ENCODE data around the gene NES.
"Not testable (repeated sequence)": the region's sequence is repeated elsewhere in the genome, so short reads cannot be mapped to it uniquely, and the experiment has no call there.

NES gene

GRCh38 chr1:156644146-156644545, 33.1 kb downstream of the NES start:
- DNase-seq, result no peak

- DNase-seq, result peak; percentile 52
Measured at GRCh38 chr1:156643778-156644092, 33.5 kb downstream of the NES start.

GRCh38 chr1:156643049-156643777, 34.0 kb downstream of the NES start:
- no peak for DNase-seq

GRCh38 chr1:156642265-156643048, 34.8 kb downstream of the NES start:
- DNase-seq, result no peak

- DNase-seq, result no peak
Measured at GRCh38 chr1:156641761-156642264, 35.4 kb downstream of the NES start, which contains the start of gene BCAN. Gene BCAN (plus strand): TSS chr1:156642117. CDS start chr1:156646055, 3,938 bp downstream.

- no peak for DNase-seq
Measured at GRCh38 chr1:156640842-156641706, 36.1 kb downstream of the NES start.

GRCh38 chr1:156639601-156640101, 37.6 kb downstream of the NES start:
- peak; percentile 3 for DNase-seq

GRCh38 chr1:156638189-156638985, 38.8 kb downstream of the NES start:
- DNase-seq, result no peak

- DNase-seq, result no peak
Measured at GRCh38 chr1:156632355-156632754, 44.9 kb downstream of the NES start.

GRCh38 chr1:156631152-156631551, 46.1 kb downstream of the NES start:
- DNase-seq, result not testable (repeated sequence)

GRCh38 chr1:156629823-156630449, 47.3 kb downstream of the NES start:
- no peak for DNase-seq

- DNase-seq, result no peak
Measured at GRCh38 chr1:156627313-156627880, 49.8 kb downstream of the NES start.

GRCh38 chr1:156626079-156626438, 51.1 kb downstream of the NES start:
- no peak for DNase-seq

- no peak for DNase-seq
Measured at GRCh38 chr1:156625436-156626078, 51.6 kb downstream of the NES start.

- DNase-seq, result no peak
Measured at GRCh38 chr1:156624814-156625435, 52.3 kb downstream of the NES start.

- no peak for DNase-seq
Measured at GRCh38 chr1:156623946-156624813, 53.0 kb downstream of the NES start.

GRCh38 chr1:156622581-156623297, 54.5 kb downstream of the NES start:
- DNase-seq, result no peak

- no peak for DNase-seq
Measured at GRCh38 chr1:156619582-156619955, 57.6 kb downstream of the NES start.

Data from GF-D8 (cell line).